ENCODE data around the gene MRGPRD.

DNA sequence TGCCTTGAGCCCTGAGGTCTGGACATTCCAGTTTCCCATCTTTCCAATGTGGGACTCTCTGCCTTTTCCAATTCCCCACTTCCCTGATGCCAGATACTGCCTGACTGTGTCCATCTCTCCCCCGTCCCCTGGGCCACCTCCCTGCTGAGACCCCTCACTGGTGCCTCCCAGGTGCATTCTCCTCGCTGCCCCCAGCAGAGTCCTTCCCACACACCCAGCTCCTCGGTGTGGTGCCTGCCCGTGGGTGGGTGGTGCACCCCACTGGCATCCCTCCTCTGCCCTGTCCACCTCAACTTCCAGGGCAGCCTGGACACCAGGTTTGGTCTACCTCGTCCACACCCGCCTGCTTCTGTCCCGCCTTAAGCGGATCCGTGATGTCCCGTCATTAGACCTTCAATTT lies 37.2 kb upstream of the MRGPRD start:
- TF ChIP-seq, protein P1, sequence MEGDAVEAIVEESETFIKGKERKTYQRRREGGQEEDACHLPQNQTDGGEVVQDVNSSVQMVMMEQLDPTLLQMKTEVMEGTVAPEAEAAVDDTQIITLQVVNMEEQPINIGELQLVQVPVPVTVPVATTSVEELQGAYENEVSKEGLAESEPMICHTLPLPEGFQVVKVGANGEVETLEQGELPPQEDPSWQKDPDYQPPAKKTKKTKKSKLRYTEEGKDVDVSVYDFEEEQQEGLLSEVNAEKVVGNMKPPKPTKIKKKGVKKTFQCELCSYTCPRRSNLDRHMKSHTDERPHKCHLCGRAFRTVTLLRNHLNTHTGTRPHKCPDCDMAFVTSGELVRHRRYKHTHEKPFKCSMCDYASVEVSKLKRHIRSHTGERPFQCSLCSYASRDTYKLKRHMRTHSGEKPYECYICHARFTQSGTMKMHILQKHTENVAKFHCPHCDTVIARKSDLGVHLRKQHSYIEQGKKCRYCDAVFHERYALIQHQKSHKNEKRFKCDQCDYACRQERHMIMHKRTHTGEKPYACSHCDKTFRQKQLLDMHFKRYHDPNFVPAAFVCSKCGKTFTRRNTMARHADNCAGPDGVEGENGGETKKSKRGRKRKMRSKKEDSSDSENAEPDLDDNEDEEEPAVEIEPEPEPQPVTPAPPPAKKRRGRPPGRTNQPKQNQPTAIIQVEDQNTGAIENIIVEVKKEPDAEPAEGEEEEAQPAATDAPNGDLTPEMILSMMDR (conservative IDR thresholded peaks at IDR 0.05 in 1 of 2, IDR thresholded peaks at IDR 0.05 in 1 of 2; ENCODE audit: extremely low read depth in 1 of 2, insufficient read depth in 1 of 2, low read depth in 1 of 2, low read length in 2 of 2) = no peak
- TF ChIP-seq EZH2 (IDR thresholded peaks at IDR 0.05; ENCODE audit: borderline replicate concordance, low read length) = no peak

Measured in mammary epithelial cell (primary cell).